Measurements from ENCODE around the gene DUS1L.

- TF ChIP-seq CTCF (IDR thresholded peaks at IDR 0.05; ENCODE audit: low read length): no peak
- no peak for TF ChIP-seq EZH2 (IDR thresholded peaks at IDR 0.05; ENCODE audit: borderline replicate concordance, low read length)
These were observed 2.6 kb downstream of the DUS1L start for GRCh38 chr17:82062984-82063368.
